Activated T-cell treated with anti-CD3 and anti-CD28 coated beads, Interleukin-2, amount 50 U/mL, for 1 hour (primary cell): Measurements from ENCODE around the gene SPRR5.

ENCODE experiments used
- DNase-seq: peaks from one replicate; pipeline ENCODE4 v3.0.0-alpha.2; 2020

SPRR5 gene

GRCh38 chr1:152986578-152986977 is 39.6 kb downstream of the SPRR5 start:
- no peak for DNase-seq

GRCh38 chr1:152993186-152993585 is 46.2 kb downstream of the SPRR5 start:
- no peak for DNase-seq

- no peak for DNase-seq
Observed at GRCh38 chr1:152995842-152996241, 48.8 kb downstream of the SPRR5 start.

- no peak for DNase-seq
Observed at GRCh38 chr1:152996633-152997400, 49.8 kb downstream of the SPRR5 start.

- no peak for DNase-seq
Observed at GRCh38 chr1:152997901-152998300, 50.9 kb downstream of the SPRR5 start.

GRCh38 chr1:152998476-152998875 is 51.5 kb downstream of the SPRR5 start:
- DNase-seq, result no peak
